Measurements from ENCODE around the gene SUCO. TPM values are rescaled to one million over a fixed set of nuclear protein-coding genes. Genes with fewer than 3 reads are reported as not detected.

SUCO gene
- total and polyA plus RNA-seq, 2 of the 4 experiments (the other 2 are of a cell fraction), result 11.4 to 21.5 TPM

DNA sequence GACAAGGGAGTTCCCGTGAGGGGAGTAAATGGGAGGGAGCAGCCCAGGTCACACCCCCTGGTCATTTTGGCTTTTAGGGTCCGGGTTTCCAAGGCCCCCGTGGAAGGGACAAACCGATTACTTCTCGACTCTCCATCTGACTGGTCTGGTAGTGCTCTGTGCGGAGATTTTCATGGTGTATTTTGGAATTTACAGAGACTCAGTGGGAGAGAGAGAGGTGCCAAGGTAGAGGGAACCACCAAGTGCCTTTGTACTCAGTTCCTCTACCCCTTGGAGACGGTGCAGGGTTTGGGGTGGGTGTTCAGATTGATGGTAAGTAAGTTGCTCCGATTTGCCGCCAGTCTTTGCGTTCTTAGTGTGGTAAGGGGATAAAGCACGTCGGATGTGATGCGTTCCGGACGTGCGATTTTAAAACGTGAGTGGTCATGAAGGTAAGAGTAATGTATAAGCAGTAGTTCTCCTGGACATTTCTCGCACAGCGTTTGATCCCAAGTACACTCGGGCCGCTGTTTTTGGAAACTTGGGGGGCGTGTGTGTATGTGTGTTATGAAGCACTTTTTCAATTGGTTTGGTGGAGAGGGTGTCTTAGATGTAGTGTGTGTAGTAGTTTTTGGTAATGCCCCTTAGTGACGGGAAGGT lies 682 bp downstream of the SUCO start (continued):
- TF ChIP-seq, protein P1, sequence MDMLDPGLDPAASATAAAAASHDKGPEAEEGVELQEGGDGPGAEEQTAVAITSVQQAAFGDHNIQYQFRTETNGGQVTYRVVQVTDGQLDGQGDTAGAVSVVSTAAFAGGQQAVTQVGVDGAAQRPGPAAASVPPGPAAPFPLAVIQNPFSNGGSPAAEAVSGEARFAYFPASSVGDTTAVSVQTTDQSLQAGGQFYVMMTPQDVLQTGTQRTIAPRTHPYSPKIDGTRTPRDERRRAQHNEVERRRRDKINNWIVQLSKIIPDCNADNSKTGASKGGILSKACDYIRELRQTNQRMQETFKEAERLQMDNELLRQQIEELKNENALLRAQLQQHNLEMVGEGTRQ (IDR thresholded peaks at IDR 0.05; ENCODE audit: low read depth, low read length), result no peak
- TF ChIP-seq MAZ (IDR thresholded peaks at IDR 0.05; ENCODE audit: borderline replicate concordance, low read depth, low read length) (no peak), RAD21 (IDR thresholded peaks at IDR 0.05; ENCODE audit: low read length) (no peak)

DNA sequence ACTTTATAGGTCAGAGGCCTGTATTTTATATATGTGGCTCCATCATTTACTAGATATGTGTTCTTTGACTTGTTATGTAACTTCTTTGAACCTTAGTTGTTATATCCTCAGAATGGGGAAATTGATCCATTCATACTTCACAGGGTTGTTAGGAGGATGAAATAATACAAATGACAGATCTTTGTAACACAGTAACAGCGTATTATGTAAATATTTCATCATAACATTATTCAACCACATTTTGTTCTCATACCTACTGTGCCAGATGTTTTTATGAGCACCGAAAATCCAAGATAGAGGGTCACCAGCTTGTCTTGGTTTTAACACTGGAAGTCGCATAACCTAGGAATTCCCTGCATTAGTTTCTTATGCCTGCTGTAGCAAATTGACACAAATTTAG lies 3.3 kb downstream of the SUCO start:
- Histone ChIP-seq H3K4ac (ENCODE audit: low read depth, low read length) (no peak overlapping the region), H3K9me3 (ENCODE audit: control insufficient read depth, insufficient read depth, low read length) (no peaks in the 10 kb centered on the region), H4K91ac (ENCODE audit: insufficient read depth, low read depth, low read length) (no peak overlapping the region), H3K9me1 (ENCODE audit: insufficient read depth, low read length) (peaks cover 7% of the 10 kb centered on the region; the same call in 1 of the 2 replicates), H3K36me3 (ENCODE audit: control insufficient read depth, insufficient read depth, low read length) (no peaks in the 10 kb centered on the region), H3K79me1 (ENCODE audit: low read depth in 1 of 2, low read length in 2 of 2) (peaks cover 9 to 45% of the 10 kb centered on the region in 2 experiments; a peak in 3 of 4 replicates), H2BK5ac (ENCODE audit: low read depth, low read length, poor library complexity, severe bottlenecking) (no peak overlapping the region), H4K8ac (ENCODE audit: low read depth in 2 of 2, low read length in 2 of 2) (no peak overlapping the region), H4K20me1 (ENCODE audit: insufficient read depth, low read length) (peaks cover 37% of the 10 kb centered on the region; the same call in 1 of the 2 replicates), H3K18ac (ENCODE audit: low read depth, low read length) (no peak overlapping the region), H3K27ac (ENCODE audit: insufficient read depth, low read length) (no peak overlapping the region), H3K4me3 (ENCODE audit: insufficient read depth, low read depth, low read length) (no peak overlapping the region), H3K23ac (ENCODE audit: low read depth, low read length) (no peak overlapping the region), H3K27me3 (ENCODE audit: control insufficient read depth, insufficient read depth, low read length) (no peaks in the 10 kb centered on the region), H2BK120ac (ENCODE audit: low read depth, low read length) (no peak overlapping the region), H2BK20ac (ENCODE audit: low read depth, low read length) (no peak overlapping the region), H2AK5ac (ENCODE audit: low read depth, low read length) (no peak overlapping the region), H3K56ac (ENCODE audit: extremely low read depth, insufficient read depth, low read length) (no peak overlapping the region), H3K4me2 (ENCODE audit: low read depth, low read length) (no peak overlapping the region; the same call in 1 of the 2 replicates), H3K4me1 (ENCODE audit: control insufficient read depth, insufficient read depth, low read length) (peaks cover 2% of the 10 kb centered on the region; the same call in 1 of the 2 replicates), H2BK15ac (ENCODE audit: low read depth, low read length) (no peak overlapping the region), H3K14ac (replicated peaks; ENCODE audit: low read depth, low read length) (no peak overlapping the region), H4K5ac (ENCODE audit: low read depth, low read length) (no peak overlapping the region), H2AK9ac (replicated peaks; ENCODE audit: low read depth, low read length, poor library complexity) (no peak overlapping the region), H3K9ac (ENCODE audit: low read depth, low read length) (no peak overlapping the region), H2AFZ (replicated peaks; ENCODE audit: low read length, poor library complexity) (no peak overlapping the region)
- no peak for ATAC-seq (ENCODE audit: low read depth)
- no TSS peak for BruUV-seq (replicated peaks)
- CTCF ChIA-PET, result interaction anchor here (1.4 kb wide), 1 partner anchor 183 kb away, joined by 4 read pairs; no protein-coding TSS in a partner anchor
- intact Hi-C loops (cut with micrococcal nuclease) (no loop called here), in situ Hi-C loops (cut with MboI; ENCODE audit: low sequenced_read_pairs) (no loop called here), dilution Hi-C loops (cut with HindIII; ENCODE audit: low sequenced_read_pairs, unreplicated experiment) (no loop called here)
- WGBS, 2 experiments (ENCODE audit: extremely low coverage in 2 of 2, insufficient read length in 1 of 2), result 83% methylated on average over 1 of the region's 3 CpGs; no CpG with 5 or more reads in 1 of the 2 experiments
- POLR2A ChIA-PET (ENCODE audit: unreplicated experiment), result no interaction called here
- no peak for DNase-seq
- TF ChIP-seq BHLHE40 (IDR thresholded peaks at IDR 0.05; ENCODE audit: low read depth, low read length) (no peak), CEBPB (IDR thresholded peaks at IDR 0.05; ENCODE audit: low read depth, low read length) (no peak), RAD21 (IDR thresholded peaks at IDR 0.05; ENCODE audit: low read length) (no peak), CHD1 (IDR thresholded peaks at IDR 0.05; ENCODE audit: low read depth, low read length) (no peak), FOS (IDR thresholded peaks at IDR 0.05; ENCODE audit: low read depth, low read length) (no peak), MAFK (IDR thresholded peaks at IDR 0.05; ENCODE audit: low read depth, low read length) (no peak), RFX5 (IDR thresholded peaks at IDR 0.05; ENCODE audit: low read depth, low read length) (no peak), MAZ (IDR thresholded peaks at IDR 0.05; ENCODE audit: borderline replicate concordance, low read depth, low read length) (no peak), RCOR1 (IDR thresholded peaks at IDR 0.05; ENCODE audit: insufficient replicate concordance, low read length) (no peak), SMC3 (IDR thresholded peaks at IDR 0.05; ENCODE audit: low read depth, low read length) (no peak), POLR2A (IDR thresholded peaks at IDR 0.05; ENCODE audit: low read depth, low read length) (no peak)
- TF ChIP-seq, protein P1 (IDR thresholded peaks at IDR 0.05; ENCODE audit: low read depth, low read length), result no peak
- TF ChIP-seq, protein P2, sequence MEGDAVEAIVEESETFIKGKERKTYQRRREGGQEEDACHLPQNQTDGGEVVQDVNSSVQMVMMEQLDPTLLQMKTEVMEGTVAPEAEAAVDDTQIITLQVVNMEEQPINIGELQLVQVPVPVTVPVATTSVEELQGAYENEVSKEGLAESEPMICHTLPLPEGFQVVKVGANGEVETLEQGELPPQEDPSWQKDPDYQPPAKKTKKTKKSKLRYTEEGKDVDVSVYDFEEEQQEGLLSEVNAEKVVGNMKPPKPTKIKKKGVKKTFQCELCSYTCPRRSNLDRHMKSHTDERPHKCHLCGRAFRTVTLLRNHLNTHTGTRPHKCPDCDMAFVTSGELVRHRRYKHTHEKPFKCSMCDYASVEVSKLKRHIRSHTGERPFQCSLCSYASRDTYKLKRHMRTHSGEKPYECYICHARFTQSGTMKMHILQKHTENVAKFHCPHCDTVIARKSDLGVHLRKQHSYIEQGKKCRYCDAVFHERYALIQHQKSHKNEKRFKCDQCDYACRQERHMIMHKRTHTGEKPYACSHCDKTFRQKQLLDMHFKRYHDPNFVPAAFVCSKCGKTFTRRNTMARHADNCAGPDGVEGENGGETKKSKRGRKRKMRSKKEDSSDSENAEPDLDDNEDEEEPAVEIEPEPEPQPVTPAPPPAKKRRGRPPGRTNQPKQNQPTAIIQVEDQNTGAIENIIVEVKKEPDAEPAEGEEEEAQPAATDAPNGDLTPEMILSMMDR (conservative IDR thresholded peaks at IDR 0.05; ENCODE audit: low read depth, low read length), result no peak

All from IMR-90 (cell line).